Stimulated activated CD8-positive, alpha-beta memory T cell treated with anti-CD3 and anti-CD28 coated beads, Interleukin-15, amount 100 ng/mL, for 4 hours (primary cell): ENCODE data around the gene RPTOR.

Experiments used
- DNase-seq, 2 donors: peaks; one replicate each; pipeline ENCODE4 v3.0.0-alpha.2; 2020; ENCODE audit warnings: low read depth in 2 of 2

The RPTOR gene

DNA sequence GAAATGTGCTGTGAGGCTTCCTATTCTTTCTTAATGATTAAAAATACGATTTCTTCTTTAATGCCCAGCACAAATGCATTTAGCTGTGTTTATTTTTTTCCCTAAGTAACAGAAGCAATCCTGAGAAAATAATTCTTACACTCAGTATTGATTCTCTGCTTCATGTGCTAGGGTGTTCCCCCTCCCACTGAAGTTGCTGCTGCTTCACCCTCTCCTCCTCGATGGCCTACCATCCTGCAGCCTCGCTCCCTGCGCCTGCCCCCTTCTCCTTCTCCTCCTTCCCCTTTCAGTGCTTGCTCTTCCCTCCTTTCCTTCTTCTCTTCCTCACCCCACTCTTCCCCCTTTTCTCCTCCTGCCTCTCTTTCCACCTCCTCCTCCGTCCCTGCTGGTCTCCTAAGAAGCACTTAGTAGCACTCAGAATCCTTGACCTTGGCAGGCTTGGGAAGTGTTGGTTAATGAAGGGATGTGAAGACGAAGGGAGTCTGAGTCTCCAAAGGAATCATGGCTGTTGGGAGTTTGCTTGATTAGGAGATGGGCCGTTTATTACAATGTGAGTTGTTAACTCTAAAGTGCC, 119.7 kb downstream of the RPTOR start:
- DNase-seq, result no peak

DNA sequence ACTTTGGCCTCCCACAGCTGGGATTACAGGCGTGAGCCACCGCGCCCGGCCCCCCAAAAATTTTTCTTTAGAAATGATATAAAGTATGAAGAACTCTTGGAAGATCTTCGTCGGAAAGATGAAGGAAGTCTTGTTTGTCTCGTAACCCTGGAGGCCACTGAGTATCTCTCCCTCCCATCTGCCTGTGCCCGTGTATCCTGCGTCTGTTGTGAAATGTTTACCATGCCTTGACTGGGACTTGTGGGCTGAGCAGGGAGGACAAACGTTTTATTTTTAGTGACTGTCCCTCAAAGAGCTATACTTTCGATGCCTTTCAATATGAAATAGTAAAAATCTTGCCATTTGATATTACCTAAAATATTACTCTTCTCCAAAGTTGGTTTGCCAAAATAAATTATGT, 121.2 kb downstream of the RPTOR start:
- no peak for DNase-seq

DNA sequence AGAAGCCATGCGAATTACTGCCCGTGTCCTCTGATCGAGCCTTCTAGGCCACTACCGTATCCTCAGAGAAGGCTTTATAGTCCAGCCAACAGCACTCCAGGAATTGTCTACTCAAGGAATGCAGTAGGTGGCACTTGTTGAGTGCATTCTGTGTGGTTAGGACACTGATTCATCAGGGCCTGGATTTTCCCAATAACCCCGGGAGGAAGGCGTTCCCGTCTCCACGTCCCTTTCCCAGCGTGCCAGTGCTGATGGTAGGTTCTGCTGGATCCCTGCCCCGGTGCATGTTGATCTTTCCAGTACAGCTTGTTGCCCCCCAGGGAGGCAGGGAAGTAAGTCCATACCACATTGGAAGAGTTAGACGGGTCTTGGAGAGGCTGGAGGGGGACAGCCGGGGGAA, 122.2 kb downstream of the RPTOR start:
- DNase-seq, result no peak

DNA sequence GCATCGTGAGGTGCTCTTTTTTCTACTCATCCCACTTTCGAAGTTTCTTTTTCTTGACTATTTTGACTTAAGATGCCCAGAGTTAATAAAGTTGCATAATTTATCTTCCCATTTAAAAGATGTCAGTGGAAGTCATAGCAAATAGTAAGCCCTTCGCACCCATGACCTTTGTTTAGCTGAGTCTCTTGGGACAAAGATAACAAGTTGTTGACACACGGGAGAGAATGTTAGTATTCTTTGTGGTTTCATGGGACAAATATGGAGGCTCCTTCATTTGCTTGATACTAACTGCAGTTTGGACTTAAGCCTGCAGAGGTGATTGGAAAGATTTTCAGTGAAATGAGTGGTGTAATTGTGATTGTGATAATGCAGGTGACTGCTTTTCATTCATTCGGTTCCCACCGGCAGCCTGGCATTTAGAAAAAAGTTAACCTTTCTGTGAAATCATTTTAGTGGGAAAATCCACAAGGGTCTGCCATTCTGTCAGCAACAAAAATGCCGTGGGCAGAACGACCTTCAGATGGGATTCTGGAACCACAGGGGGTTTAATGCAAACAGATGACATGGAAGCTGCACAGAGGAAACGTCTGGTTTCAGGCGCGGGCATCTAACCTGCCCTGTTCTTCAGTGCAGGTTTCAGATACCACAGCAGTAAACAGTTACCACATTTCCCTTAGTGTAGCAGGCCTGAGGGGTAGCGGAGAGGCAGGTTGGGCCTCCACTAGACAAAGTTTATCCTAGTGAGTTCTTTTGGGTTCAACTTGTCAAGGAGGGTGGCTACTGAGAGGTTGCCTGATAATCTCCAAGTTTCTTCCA, 123.0 kb downstream of the RPTOR start:
- DNase-seq, result no peak

DNA sequence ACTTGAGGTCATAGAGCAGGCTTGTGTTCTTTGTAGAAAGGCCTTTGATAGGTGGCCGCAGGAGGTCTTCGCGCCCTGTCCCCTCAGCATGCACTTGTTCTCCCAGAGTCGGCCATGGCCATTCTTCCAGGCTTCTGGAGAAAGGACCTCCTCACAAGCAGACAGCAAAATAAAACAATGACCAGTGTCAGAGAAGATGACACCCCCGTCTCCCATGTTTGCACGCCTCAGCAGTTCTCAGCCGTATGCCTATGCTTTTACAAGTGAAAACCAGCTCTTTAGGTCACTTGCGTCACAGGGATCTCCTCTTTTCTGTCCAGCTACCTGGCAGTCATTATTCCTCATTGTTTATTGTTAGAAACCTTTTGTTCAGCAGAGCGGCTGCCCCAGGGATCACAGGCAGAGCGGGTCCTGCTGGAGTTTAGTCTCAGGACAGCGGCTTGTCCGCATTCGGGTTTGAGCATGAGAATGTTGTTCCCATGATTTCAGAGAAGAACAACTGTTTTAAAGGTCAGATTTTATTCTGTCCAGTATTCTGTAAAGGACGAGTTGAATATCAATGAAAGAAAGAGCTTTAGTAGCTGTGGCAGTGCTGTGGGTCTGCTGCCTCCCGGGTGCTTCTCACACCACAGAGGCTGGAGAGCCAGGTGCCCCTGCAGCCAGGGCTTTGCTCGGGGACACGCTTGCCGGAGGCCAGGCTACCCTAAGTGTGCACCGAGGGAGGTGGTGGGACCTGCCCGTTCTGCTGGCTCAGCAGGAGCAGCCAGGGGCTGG, 123.9 kb downstream of the RPTOR start:
- DNase-seq, result no peak

DNA sequence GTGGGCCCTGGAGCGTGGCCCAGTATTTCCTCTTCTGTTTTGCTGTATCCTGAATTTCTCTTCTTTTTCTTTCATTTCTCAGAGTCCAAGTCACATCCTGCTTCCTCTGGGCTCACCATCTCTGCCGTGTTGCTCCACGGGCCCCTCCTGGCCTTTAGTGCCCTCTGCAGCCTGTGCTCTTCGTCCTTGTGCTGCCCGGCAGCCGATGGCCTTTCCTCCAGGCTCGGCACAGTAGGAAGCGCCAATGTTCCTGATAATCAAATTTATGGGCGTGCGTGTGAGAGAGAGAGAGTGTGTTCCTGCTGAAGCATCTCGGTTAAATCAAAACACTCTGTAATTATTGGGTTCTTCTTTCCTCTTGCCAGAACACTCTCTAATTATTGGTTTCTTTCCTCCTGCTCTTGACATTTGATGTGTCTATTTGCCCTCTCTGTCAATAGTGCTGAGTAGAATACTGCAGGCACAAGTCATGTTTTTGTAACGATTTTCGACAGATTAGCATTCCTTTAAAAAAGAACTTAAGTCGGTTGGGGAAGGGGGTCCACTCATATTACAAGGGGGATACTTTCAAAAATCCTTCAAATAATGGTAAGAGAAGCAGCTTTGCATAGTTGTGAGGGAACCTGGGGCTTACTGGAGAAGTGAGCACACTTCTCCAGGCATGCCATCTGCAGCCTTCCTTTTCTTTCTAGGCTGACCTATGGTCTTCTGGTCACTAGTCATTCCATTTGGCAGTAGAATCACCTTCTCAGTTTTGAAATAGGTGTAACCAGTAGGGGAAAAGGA, 126.6 kb downstream of the RPTOR start:
- DNase-seq, result no peak

DNA sequence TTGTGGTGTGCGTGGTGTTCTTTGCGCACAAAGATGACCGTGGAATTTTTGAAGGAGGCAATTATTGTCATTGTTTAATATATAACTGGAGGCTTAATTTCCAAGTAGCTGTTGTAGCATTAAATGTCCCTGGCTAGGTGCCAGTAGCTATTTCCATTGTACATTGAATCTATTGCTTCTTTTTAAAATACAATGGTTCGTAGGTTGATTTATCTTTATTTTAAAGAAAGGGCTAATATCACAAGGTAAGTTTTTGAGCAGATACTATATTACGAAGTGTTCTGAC, 127.1 kb downstream of the RPTOR start:
- DNase-seq, result no peak

DNA sequence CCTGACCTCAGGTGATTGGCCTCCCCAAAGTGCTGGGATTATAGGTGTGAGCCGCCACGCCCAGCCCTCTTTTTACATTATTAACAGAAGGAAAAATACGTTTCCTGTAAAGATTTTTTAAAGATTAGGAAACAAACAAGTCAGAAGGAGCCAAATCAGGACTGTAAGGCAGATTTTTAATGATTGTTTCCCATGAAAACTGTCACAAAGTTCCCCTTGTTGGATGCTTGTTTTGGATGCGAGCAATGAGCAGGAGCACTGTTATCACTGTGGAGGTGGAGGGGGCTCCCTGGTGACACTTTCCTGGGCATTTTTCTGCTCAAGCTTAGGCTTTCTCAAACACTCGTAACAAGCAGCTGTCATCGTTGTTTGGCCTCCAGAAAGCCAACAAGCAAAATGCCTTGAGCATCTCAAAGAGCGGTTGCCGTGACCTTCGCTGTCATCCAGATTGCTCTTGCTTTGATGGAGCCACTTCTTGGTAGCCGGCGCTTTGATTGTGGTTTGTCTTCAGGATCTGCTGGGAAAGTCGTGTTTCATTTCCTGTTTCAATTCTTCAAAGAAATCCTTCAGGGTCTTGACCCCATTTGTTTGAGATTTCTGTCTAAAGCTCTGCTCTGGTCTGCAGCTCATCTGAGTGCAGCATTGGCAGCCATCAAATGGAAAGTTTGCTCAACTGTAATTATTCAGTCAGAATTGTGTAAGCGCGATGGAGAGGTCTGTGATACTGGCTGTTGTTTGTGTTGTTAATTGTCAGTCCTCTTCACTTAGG, 128.7 kb downstream of the RPTOR start:
- no peak for DNase-seq

DNA sequence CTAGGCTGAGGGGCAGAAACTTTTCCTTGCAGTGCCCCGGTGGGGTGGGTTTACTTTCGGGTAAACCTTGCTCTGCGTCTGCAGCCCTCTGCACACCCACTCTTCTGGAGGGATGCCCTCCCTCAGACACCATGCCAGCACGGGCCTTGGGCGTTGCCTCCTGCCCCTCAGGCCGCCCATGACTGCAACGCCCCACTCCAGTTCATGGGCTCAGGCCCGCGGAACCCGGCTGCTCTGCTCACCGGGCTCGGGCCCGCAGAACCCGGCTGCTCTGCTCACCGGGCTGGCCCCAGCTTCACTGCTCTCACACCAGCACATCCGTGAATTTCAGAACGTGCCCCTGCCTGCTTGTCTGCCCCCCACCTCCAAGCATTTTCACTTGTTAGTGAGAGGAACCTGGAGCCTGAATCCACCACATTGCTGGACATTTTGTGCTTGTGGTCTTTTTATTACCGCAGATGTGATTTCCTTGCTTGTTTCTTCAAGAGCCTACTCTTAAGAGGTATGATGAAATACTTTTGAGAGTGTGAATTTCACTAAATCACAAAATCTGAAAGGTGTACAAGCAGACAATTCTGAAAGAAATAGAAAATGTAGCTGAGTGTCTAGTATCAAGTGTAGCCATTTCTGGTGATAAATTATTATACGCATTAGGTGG, 130.9 kb downstream of the RPTOR start:
- DNase-seq, result no peak

DNA sequence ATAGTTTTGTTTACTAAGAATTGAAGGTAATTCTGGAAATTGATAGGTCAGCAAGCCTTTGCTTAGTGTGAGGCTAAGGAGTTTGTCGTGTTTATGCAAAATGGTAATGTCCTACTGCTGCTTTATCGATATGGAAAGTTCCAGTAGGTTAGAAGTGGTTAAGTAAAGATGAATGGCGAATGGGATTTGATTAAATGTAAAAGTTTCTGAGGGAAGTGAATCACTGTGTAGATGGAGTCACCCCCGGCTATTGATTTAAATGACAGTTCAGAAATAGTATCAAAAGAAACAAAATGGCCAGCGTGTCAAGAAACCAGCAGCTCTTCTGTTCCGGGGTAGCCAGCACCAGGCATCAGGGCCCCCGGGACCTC, 131.4 kb downstream of the RPTOR start:
- no peak for DNase-seq

DNA sequence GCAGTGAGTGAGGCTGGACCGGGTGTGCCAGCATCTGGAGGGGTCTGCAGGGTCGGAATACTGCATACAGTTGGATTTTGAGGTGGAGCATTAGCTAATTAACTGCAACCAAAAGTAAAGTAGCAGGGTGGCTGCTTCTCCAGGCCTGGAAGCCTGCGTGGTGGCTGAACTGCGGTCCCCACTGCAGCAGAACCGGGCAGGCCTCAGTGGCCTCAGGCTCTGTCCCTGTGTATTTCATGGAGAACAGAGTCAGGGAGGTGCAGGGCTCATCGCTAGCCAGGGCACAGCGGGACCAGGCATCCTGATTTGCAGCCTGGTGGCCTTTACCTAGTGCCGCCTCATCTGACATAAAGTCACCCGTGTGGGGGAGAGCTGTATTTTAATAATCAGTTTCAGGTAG, 131.9 kb downstream of the RPTOR start:
- no peak for DNase-seq

DNA sequence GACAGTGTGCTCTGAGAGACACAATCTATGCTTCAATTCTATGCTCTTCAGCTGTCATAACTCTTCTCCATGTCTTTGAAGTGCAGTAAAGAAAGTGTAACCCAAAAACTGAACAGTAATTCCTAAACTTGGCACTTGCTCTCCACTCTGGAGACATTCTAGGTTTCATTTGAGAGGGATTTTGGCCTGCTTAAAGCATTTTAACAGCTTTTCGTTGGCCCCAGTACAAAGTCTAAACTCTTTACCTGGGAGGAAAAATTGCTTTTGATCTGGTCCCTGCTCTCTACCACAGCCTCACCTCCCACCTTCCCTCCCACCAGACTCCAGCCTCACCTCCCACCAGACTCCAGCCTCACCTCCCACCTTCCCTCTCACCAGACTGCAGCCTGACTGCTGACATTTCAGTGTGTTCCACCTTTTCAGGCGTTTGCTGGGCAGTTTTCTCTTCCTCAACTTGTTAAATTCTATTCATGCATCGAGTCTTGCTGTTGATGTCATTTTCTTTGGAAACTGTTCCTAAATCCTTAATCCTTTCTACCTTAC, 132.6 kb downstream of the RPTOR start:
- DNase-seq, result no peak

DNA sequence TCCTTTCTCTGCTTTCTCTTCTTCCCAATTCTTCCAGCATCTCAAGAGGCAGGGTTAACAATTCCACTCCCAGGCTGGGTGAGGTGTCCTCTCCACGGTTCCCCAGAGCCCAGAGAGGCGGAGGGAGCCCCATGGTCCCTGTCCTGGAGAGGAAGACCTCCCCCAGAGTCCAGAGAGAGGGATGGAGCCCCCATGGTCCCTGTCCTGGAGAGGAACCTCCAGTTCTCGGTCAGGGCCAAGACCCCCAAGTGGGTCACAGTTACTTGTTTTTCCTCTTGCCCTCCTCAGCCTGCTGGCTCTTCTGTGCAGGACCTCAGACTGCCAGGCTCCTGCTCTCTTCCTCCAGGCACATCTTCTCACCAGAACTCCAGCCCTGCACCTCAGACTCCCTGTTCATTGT, 135.2 kb downstream of the RPTOR start:
- DNase-seq, result no peak

DNA sequence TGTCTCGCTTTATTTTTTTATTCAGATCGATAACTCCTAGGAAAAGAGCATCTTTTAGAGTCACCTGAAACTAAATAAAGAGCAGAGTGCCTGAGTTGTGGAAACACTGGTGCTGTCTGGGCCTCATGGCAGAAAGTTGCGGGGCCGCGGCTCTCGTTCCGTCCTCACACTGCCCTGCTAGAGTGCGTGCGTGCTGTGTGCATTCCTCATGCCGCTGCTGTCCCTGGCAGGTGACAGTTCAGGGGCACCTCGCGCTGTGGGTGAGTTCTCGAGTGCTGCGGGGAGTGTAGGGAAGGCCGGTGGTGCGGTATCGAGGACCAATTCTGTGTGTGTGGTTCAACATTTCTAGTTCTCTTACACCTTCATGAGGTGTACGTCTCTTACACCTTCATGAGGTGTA, 136.6 kb downstream of the RPTOR start:
- DNase-seq, result no peak

DNA sequence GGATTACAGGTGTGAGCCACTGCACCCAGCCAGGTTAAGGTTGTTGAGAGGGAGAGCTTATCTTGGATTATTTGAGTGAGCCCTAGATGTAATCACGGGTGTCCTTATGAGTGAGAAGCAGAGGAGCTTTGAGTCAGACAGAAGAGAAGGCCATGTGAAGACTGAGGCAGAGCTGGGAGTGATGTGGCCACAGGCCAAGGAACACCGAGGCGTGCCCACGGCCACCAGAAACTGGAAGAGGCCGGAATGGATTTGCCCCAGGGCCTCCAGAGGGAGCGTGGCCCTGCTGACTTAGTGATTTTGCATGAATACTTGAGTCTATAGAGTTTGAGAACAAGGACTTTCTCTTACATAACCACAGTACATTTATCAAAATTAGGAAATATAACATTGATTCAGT, 137.7 kb downstream of the RPTOR start:
- DNase-seq, result no peak

DNA sequence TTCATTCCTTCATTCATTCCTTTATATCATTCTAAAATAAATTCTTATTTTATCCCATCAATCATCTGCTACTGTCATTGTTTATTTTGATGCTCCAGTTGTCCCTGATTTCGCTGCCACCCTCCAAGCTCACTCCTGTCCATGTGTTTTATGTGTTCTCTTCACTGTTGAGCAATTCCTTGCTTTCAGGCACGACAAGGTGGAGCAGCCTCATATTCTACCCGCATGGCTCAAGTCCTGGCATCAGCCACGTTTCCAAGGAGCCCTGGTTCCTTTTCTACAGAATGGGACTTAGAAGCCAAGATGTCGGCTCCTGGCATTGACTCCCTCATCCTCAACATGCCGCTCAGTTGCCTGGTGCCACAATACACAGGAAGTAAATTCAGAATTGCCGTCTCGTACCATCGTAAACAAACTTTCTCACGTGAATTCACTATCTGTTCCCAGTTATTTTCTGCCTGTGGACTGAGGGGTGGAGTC, 139.0 kb downstream of the RPTOR start:
- DNase-seq, result no peak

DNA sequence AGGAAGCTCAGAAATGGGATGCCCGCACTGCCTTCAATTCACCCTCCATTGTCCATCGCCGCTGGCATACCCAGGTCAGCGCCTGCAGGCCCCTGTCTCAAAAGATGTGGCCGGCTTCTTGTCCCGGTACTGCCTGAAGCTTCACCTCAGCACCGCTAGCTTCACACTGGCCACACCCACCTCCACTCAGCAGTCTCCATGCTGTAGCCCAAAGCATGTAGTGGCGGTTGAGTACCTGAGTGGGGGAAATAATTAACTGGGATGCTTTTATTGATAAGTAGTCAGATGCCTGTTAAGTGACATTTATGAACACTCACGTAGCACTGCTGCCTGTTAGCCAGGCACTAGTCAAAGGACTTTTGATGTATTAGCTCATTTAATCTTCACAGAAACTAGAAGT, 143.2 kb downstream of the RPTOR start:
- no peak for DNase-seq

DNA sequence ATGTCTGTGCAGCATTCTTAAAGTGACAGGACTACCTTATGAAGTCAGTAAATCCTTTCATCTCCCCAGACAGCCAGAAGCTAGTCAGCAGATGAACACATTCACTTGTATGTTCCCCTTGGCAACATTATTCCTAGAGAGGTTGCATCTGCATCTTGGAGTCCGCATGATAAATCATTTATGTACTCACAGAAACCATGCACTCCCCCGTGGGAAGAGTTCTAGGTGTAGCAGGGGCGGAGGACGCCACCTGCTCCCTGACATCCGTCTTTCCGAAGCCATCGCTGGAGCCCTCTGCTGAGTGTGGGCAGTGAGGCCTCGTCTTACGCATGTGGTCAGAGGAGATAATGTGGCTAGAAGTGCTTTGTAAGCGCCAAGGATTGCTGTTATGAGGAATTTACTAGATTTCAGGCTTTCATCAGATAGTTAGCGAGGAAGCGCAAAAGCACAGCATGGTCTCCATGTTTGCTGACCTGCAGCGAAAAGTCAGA, 144.5 kb downstream of the RPTOR start:
- DNase-seq, result no peak

DNA sequence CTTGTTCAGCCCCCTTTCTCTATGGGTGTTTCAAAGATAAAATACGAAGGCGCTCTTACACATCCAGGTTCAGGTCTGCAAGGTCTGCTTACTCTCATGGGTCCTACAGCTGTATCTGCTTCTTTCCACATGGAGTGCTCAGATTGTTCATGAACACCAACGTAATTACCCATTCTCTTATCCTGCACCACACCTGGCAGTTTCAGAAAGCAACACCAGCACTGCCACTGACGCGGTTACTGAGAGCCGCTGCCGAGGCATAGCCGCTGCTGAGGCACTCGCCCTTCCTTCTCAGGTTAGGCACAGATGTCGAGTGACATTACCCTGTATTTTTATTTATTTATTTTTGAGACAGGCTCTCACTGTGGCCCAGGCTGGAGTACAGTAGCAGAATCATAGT, 147.1 kb downstream of the RPTOR start:
- DNase-seq, result no peak

DNA sequence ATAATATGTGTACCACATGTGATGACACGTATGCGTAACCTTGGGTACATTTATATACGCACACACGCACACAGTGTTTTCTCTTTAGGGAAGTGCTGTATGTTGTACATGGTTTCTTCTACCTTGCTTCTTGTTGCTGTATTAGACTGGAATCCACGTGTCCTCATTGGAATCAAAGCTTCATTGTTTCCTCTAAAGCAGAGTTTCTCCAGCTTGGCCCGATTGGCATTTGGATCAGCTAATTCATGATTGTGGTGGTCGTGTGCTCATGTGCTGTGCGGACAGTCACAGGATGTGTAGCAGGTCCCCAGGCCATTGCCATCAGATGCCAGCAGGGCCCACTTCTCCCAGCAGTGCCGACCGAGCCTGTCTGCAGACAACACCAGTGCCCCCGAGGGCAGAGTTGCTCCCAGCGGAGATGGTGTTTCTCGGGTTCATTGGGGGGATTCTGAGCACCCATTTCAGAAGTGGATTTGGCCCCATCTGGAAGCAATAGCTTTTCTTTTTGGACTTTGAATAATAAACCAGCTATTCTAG, 148.4 kb downstream of the RPTOR start:
- DNase-seq, result no peak
